DMS153 (cell line): ENCODE data around the gene ZBTB26.

Experiments used
- DNase-seq: peaks from one replicate; lab custom pipeline; 2025; lab: John Stamatoyannopoulos, UW

ZBTB26 gene

GRCh38 chr9:122931226-122932121, at the start of gene ZBTB26:
Gene ZBTB26, minus strand, starts transcription at chr9:122931512. Its CDS starts 11,578 bp downstream, at chr9:122919934.
- DNase-seq, result peak; percentile 85

- no peak for DNase-seq
Observed at GRCh38 chr9:122978601-122979000, 47.3 kb upstream of the ZBTB26 start.

GRCh38 chr9:122975196-122975595, 43.9 kb upstream of the ZBTB26 start:
- DNase-seq, result no peak

GRCh38 chr9:122961139-122961538, 29.8 kb upstream of the ZBTB26 start:
- no peak for DNase-seq

GRCh38 chr9:122955961-122956360, 24.6 kb upstream of the ZBTB26 start:
- DNase-seq, result no peak

- no peak for DNase-seq
Observed at GRCh38 chr9:122954253-122954691, 23.0 kb upstream of the ZBTB26 start.

- no peak for DNase-seq
Observed at GRCh38 chr9:122951056-122951455, 19.7 kb upstream of the ZBTB26 start.

- DNase-seq, result no peak
Observed at GRCh38 chr9:122950263-122950662, 19.0 kb upstream of the ZBTB26 start.

GRCh38 chr9:122949696-122950095, 18.4 kb upstream of the ZBTB26 start:
- DNase-seq, result no peak

GRCh38 chr9:122948313-122948712, 17.0 kb upstream of the ZBTB26 start:
- no peak for DNase-seq

- DNase-seq, result no peak
Observed at GRCh38 chr9:122946461-122947005, 15.2 kb upstream of the ZBTB26 start.

- DNase-seq, result no peak
Observed at GRCh38 chr9:122944960-122945888, 13.9 kb upstream of the ZBTB26 start.

GRCh38 chr9:122941582-122942234, 10.4 kb upstream of the ZBTB26 start:
- no peak for DNase-seq

GRCh38 chr9:122940749-122941581, 9.7 kb upstream of the ZBTB26 start, which contains the start of gene RABGAP1:
Gene RABGAP1, plus strand, starts transcription at chr9:122941020. Its CDS starts 16,040 bp downstream, at chr9:122957060.
- peak; percentile 96 for DNase-seq

- no peak for DNase-seq
Observed at GRCh38 chr9:122940454-122940748, 9.1 kb upstream of the ZBTB26 start.

GRCh38 chr9:122939601-122940000, 8.3 kb upstream of the ZBTB26 start:
- DNase-seq, result no peak

- no peak for DNase-seq
Observed at GRCh38 chr9:122936883-122937282, 5.6 kb upstream of the ZBTB26 start.

- DNase-seq, result no peak
Observed at GRCh38 chr9:122936464-122936863, 5.2 kb upstream of the ZBTB26 start.

GRCh38 chr9:122930541-122931225, 629 bp downstream of the ZBTB26 start:
- no peak for DNase-seq

- DNase-seq, result no peak
Observed at GRCh38 chr9:122929796-122930354, 1.4 kb downstream of the ZBTB26 start.
